ENCODE data around the gene PDE6A. TPM values are rescaled to one million over a fixed set of nuclear protein-coding genes. Genes with fewer than 3 reads are reported as not detected.
"Not testable (repeated sequence)": the region's sequence is repeated elsewhere in the genome, so short reads cannot be mapped to it uniquely, and the experiment has no call there.

Gene PDE6A
- total RNA-seq, 1 donor from 2014 or later = 0.14 TPM

GRCh38 chr5:149946118-149946517 is 1.5 kb upstream of the PDE6A start:
- DNase-seq (ENCODE audit: low read depth) = no peak
- no peaks in the 10 kb centered on the region for H3K79me2 ChIP-seq (ENCODE audit: insufficient read depth, low read length)
- H3K27ac Mint-ChIP-seq (ENCODE audit: unreplicated experiment) = no peak overlapping the region
- H3K9me3 ChIP-seq (ENCODE audit: insufficient read depth, low read depth, low read length) = no peaks in the 10 kb centered on the region
- H3K4me3 ChIP-seq (ENCODE audit: insufficient read depth, low read depth, low read length) = no peak overlapping the region
- no peak for FAIRE-seq
- peaks cover 11% of the 10 kb centered on the region for H3K27me3 ChIP-seq (ENCODE audit: insufficient read depth, low read length)
- no peak overlapping the region for H3K4me2 ChIP-seq (ENCODE audit: low read length)
- peaks cover 14% of the 10 kb centered on the region for H3K4me1 Mint-ChIP-seq (ENCODE audit: low read depth, unreplicated experiment)
- no peak overlapping the region for H3K27ac ChIP-seq (ENCODE audit: low read depth, low read length)
- H3K4me1 ChIP-seq (ENCODE audit: insufficient read depth, low read length) = peaks cover 2% of the 10 kb centered on the region
- H3K36me3 Mint-ChIP-seq (ENCODE audit: low read depth, unreplicated experiment) = no peaks in the 10 kb centered on the region
- H3K9me3 Mint-ChIP-seq (ENCODE audit: unreplicated experiment) = no peaks in the 10 kb centered on the region
- H2AFZ ChIP-seq (ENCODE audit: low read depth, low read length) = no peak overlapping the region
- no peaks in the 10 kb centered on the region for H4K20me1 ChIP-seq (ENCODE audit: insufficient read depth, low read length)
- no peak overlapping the region for H3K4me3 Mint-ChIP-seq (ENCODE audit: unreplicated experiment)
- H3K9ac ChIP-seq (ENCODE audit: low read length) = no peak overlapping the region
- no peaks in the 10 kb centered on the region for H3K36me3 ChIP-seq (ENCODE audit: insufficient read depth, low read length)
- TF ChIP-seq EZH2 (IDR thresholded peaks at IDR 0.05; ENCODE audit: insufficient read depth, low read length) (no peak), CTCF (IDR thresholded peaks at IDR 0.05; ENCODE audit: insufficient read depth, low read depth, low read length) (no peak)
- H3K27me3 Mint-ChIP-seq (ENCODE audit: low read depth, unreplicated experiment) = peaks cover 6% of the 10 kb centered on the region

GRCh38 chr5:149943177-149943949 is 1.2 kb downstream of the PDE6A start:
- H3K27me3 Mint-ChIP-seq (ENCODE audit: low read depth, unreplicated experiment); H3K36me3 Mint-ChIP-seq (ENCODE audit: low read depth, unreplicated experiment); H3K36me3 ChIP-seq (ENCODE audit: insufficient read depth, low read length); H2AFZ ChIP-seq (ENCODE audit: low read depth, low read length); H3K4me3 Mint-ChIP-seq (ENCODE audit: unreplicated experiment); DNase-seq (ENCODE audit: low read depth); H3K9me3 Mint-ChIP-seq (ENCODE audit: unreplicated experiment); H3K27me3 ChIP-seq (ENCODE audit: insufficient read depth, low read length); H3K9me3 ChIP-seq (ENCODE audit: insufficient read depth, low read depth, low read length); H3K27ac ChIP-seq (ENCODE audit: low read depth, low read length); FAIRE-seq; H3K4me2 ChIP-seq (ENCODE audit: low read length); H3K9ac ChIP-seq (ENCODE audit: low read length); H4K20me1 ChIP-seq (ENCODE audit: insufficient read depth, low read length); H3K79me2 ChIP-seq (ENCODE audit: insufficient read depth, low read length); H3K4me3 ChIP-seq (ENCODE audit: insufficient read depth, low read depth, low read length); H3K27ac Mint-ChIP-seq (ENCODE audit: unreplicated experiment): not testable (repeated sequence)
- H3K4me1 ChIP-seq (ENCODE audit: insufficient read depth, low read length) = peaks cover 22% of the 10 kb centered on the region
- H3K4me1 Mint-ChIP-seq (ENCODE audit: low read depth, unreplicated experiment) = peaks cover 29% of the 10 kb centered on the region

GRCh38 chr5:149942741-149943169 is 1.8 kb downstream of the PDE6A start:
- H3K36me3 Mint-ChIP-seq (ENCODE audit: low read depth, unreplicated experiment); FAIRE-seq; H3K4me3 ChIP-seq (ENCODE audit: insufficient read depth, low read depth, low read length); H3K4me3 Mint-ChIP-seq (ENCODE audit: unreplicated experiment); H3K36me3 ChIP-seq (ENCODE audit: insufficient read depth, low read length); H2AFZ ChIP-seq (ENCODE audit: low read depth, low read length); H3K27me3 ChIP-seq (ENCODE audit: insufficient read depth, low read length); H3K9ac ChIP-seq (ENCODE audit: low read length); H3K9me3 Mint-ChIP-seq (ENCODE audit: unreplicated experiment); H3K9me3 ChIP-seq (ENCODE audit: insufficient read depth, low read depth, low read length); H3K79me2 ChIP-seq (ENCODE audit: insufficient read depth, low read length); DNase-seq (ENCODE audit: low read depth); H3K27me3 Mint-ChIP-seq (ENCODE audit: low read depth, unreplicated experiment); H3K4me2 ChIP-seq (ENCODE audit: low read length); H3K27ac ChIP-seq (ENCODE audit: low read depth, low read length); H3K27ac Mint-ChIP-seq (ENCODE audit: unreplicated experiment); H4K20me1 ChIP-seq (ENCODE audit: insufficient read depth, low read length): not testable (repeated sequence)
- H3K4me1 ChIP-seq (ENCODE audit: insufficient read depth, low read length) = peaks cover 28% of the 10 kb centered on the region
- H3K4me1 Mint-ChIP-seq (ENCODE audit: low read depth, unreplicated experiment) = peaks cover 35% of the 10 kb centered on the region
